Measurements from ENCODE around the gene COL4A1. TPM values are rescaled to one million over a fixed set of nuclear protein-coding genes. Genes with fewer than 3 reads are reported as not detected.

COL4A1 gene
- total RNA-seq, 1 donor from 2014 or later = 120 TPM

GRCh38 chr13:110336681-110337080 lies 29.7 kb upstream of the COL4A1 start:
- Histone ChIP-seq H3K27ac (replicated peaks) (peak overlapping the region; percentile 89), H3K4me1 (peaks cover 100% of the 10 kb centered on the region), H3K27me3 (ENCODE audit: low read depth) (no peaks in the 10 kb centered on the region), H3K4me3 (no peak overlapping the region), H3K36me3 (peaks cover 4% of the 10 kb centered on the region), H3K9me3 (replicated peaks) (no peaks in the 10 kb centered on the region)
- TF ChIP-seq, protein P1, sequence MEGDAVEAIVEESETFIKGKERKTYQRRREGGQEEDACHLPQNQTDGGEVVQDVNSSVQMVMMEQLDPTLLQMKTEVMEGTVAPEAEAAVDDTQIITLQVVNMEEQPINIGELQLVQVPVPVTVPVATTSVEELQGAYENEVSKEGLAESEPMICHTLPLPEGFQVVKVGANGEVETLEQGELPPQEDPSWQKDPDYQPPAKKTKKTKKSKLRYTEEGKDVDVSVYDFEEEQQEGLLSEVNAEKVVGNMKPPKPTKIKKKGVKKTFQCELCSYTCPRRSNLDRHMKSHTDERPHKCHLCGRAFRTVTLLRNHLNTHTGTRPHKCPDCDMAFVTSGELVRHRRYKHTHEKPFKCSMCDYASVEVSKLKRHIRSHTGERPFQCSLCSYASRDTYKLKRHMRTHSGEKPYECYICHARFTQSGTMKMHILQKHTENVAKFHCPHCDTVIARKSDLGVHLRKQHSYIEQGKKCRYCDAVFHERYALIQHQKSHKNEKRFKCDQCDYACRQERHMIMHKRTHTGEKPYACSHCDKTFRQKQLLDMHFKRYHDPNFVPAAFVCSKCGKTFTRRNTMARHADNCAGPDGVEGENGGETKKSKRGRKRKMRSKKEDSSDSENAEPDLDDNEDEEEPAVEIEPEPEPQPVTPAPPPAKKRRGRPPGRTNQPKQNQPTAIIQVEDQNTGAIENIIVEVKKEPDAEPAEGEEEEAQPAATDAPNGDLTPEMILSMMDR (IDR thresholded peaks at IDR 0.05; ENCODE audit: borderline replicate concordance) = no peak
- no peak for DNase-seq
- intact Hi-C loops (cut with micrococcal nuclease) = no loop called here

GRCh38 chr13:110336108-110336507 lies 29.2 kb upstream of the COL4A1 start:
- H3K9me3 ChIP-seq (replicated peaks) = no peaks in the 10 kb centered on the region
- H3K27me3 ChIP-seq (ENCODE audit: low read depth) = no peaks in the 10 kb centered on the region
- H3K27ac ChIP-seq (replicated peaks) = peak overlapping the region; percentile 89
- H3K4me1 ChIP-seq = peaks cover 99% of the 10 kb centered on the region
- intact Hi-C loops (cut with micrococcal nuclease) = no loop called here
- DNase-seq = no peak
- no peak overlapping the region for H3K4me3 ChIP-seq
- H3K36me3 ChIP-seq = peaks cover 4% of the 10 kb centered on the region
- TF ChIP-seq, protein P1 (IDR thresholded peaks at IDR 0.05; ENCODE audit: borderline replicate concordance) = no peak

DNA sequence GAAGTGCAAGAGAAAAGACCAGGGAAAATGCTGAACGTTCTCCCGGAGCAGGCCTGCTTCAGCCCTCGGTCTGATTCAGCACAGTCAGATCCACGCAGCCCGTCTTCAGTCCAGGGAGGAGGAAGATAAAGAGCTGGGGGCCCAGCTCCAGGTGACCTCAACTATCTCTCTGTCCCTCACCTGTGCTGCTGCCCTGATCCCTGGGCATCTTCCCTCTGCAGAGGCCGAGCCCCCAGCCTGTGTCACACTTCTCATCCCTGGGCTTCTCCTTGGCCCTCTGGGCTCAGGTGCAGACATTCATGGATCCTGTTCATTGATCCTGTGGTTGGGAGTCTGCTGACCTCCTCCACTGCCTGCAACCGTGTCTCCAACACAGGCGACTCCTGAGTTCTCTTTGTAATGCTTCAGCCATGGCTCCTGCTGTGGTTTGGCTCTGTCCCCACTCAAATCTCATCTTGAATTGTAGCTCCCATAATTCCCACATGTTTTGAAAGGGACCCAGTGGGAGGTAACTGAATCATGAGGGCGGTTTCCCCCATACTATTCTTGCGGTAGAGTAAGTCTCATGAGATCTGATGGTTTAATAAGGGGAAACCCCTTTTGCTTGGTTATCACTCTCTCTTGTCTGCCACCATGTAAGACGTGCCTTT lies 28.0 kb upstream of the COL4A1 start:
- Histone ChIP-seq H3K27me3 (ENCODE audit: low read depth) (no peaks in the 10 kb centered on the region), H3K27ac (replicated peaks) (peak overlapping the region; percentile 11), H3K9me3 (replicated peaks) (no peaks in the 10 kb centered on the region), H3K4me1 (peaks cover 99% of the 10 kb centered on the region), H3K4me3 (no peak overlapping the region), H3K36me3 (peaks cover 4% of the 10 kb centered on the region)
- intact Hi-C loops (cut with micrococcal nuclease) = no loop called here
- no peak for DNase-seq
- TF ChIP-seq, protein P1 (IDR thresholded peaks at IDR 0.05; ENCODE audit: borderline replicate concordance) = no peak

GRCh38 chr13:110334256-110334655 lies 27.3 kb upstream of the COL4A1 start:
- Histone ChIP-seq H3K4me1 (peaks cover 99% of the 10 kb centered on the region), H3K36me3 (peaks cover 4% of the 10 kb centered on the region), H3K27ac (replicated peaks) (peak overlapping the region; percentile 4), H3K9me3 (replicated peaks) (no peaks in the 10 kb centered on the region), H3K4me3 (no peak overlapping the region), H3K27me3 (ENCODE audit: low read depth) (no peaks in the 10 kb centered on the region)
- intact Hi-C loops (cut with micrococcal nuclease) = no loop called here
- TF ChIP-seq, protein P1 (IDR thresholded peaks at IDR 0.05; ENCODE audit: borderline replicate concordance) = no peak
- DNase-seq = no peak

- peaks cover 4% of the 10 kb centered on the region for H3K36me3 ChIP-seq
- H3K4me1 ChIP-seq = peaks cover 99% of the 10 kb centered on the region
- no peak overlapping the region for H3K4me3 ChIP-seq
- H3K27ac ChIP-seq (replicated peaks) = peak overlapping the region; percentile 4
- intact Hi-C loops (cut with micrococcal nuclease) = no loop called here
- TF ChIP-seq, protein P1 (IDR thresholded peaks at IDR 0.05; ENCODE audit: borderline replicate concordance) = no peak
- H3K9me3 ChIP-seq (replicated peaks) = no peaks in the 10 kb centered on the region
- H3K27me3 ChIP-seq (ENCODE audit: low read depth) = no peaks in the 10 kb centered on the region
- DNase-seq = no peak
These were observed 26.9 kb upstream of the COL4A1 start for GRCh38 chr13:110333837-110334236.

Measured in left ventricle myocardium inferior (tissue), 1 donor.